Amniotic stem cell (primary cell): ENCODE results near the gene CIPC.

Source experiments
- DNase-seq: peaks from one replicate; lab custom pipeline; 2025; lab: John Stamatoyannopoulos, UW

CIPC gene

DNA sequence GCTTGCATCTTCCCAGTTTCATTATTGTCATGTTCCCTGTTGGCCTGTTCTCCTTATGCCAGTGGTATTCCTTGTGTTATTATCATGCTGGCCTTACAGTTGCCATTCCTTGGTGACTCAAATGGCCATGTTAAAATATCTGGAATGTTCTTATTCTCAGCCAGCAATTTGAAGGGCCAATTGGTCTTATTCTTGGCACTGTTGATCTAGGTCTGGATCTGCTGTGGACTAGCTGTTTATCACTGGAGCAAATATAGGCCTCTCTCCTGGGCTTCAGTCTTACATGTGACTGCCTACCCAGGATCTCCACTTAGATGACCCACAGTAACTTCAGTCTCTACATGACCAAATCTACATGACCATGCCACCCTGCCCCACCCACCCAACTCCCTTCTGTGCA is 5.4 kb downstream of the CIPC start:
- no peak for DNase-seq

DNA sequence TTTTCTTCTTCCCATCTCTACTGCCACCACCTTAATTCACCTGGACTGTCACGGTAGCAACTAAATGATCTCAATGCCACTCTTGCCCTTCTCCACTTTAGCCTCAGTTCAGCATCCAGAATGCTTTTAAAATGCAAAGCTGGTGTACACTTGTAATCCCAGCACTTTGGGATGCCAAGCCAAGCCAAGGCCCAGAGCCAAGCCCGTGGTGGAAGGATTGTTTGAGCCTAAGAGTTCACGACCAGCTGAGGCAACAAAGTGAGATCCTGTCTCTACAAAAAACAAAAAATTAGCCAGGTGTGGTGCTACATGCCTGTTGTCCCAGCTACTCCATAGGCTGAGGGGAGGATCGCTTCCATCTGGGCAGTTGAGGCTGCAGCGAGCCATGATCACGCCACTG is 5.9 kb downstream of the CIPC start:
- no peak for DNase-seq

DNA sequence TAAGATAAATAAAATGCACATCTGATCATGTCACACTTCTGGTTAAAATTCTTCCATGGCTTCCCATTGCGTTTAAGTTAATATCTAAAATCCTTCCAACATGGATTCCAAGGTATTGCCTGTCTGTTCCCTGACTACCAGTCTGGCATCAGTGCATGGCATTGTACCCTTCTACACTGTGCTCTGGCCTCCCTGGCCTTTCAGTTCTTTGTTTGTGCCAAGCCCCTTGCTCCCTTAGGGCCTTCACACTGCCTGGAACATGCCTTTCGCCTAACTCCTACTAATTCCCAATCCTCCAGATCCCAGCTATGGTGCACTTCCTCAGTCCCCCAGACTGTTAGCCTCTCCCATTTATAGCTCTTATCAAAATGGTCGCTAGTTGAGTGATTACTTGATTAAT is 6.3 kb downstream of the CIPC start:
- DNase-seq: no peak

DNA sequence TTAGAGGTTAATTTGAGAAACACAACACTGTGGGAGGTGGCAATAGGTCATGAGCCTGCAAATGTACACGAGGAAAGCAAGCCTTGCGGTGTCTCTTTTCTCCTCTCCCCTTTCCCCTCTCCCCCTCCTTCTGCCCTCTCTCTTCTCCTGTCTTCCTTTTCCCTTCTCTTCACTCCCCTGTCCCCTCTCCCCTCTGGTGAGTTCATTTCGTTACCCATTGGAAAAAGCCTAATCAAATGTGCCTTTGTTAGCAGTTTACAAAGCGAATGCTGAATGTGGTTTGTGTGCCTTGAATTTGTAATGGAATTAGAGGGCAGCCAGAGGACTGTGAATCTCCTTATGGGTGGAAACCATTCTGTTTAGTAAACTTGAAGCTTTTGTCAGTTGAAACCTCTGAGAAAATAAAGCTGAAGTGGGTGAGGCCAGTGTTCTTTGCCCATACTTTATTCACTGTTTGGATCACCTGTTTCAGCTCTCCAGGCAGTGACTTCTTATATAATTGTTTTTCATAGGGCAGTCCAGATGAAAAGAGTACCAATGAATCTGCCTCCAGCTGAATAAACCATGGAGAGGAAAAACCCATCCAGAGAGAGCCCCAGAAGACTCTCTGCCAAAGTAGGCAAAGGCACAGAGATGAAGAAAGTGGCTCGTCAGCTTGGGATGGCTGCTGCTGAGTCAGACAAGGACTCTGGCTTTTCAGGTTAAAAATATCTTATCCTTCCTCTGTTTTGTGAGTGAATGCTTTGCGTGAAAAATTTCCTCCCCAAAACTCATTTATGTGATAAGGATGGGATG is 7.3 kb downstream of the CIPC start:
- DNase-seq: no peak

DNA sequence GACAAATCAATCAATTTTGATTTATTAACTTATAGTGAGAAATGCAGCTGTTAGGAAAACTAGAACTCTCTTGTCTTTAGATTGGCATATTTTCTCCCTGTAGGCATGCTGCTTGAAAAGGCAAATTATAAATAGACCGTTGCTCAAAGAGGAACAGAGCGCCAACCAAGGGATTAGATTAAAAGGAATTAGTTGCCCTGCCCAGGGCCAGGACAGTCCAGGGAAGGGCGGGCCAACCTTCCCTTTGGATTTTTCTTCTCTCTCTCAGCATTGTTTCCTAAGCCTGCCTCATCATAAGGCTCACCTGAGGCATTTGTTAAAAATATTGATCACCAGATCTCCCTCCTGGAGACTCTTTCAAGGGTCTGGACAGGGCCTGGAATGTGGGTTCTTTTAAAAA is 8.6 kb downstream of the CIPC start:
- DNase-seq: no peak

DNA sequence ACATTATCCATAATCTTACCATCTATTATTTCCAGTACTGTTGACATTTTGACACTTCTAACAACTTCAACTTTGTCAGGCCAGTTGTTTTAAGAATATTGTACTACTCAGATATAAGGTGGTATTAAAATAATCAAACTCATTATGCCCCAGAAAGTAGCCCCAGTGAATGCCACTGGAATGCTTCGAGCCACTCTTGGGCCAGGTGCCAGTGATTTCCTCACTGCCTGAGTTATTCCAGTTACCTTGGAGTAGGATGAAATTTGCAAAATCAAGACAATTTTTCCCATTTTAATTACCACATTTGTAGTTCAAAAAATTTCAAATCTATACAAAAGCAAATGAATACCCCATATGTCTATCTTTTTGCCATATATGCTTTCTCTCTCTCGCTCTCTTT is 9.2 kb downstream of the CIPC start:
- DNase-seq: no peak

DNA sequence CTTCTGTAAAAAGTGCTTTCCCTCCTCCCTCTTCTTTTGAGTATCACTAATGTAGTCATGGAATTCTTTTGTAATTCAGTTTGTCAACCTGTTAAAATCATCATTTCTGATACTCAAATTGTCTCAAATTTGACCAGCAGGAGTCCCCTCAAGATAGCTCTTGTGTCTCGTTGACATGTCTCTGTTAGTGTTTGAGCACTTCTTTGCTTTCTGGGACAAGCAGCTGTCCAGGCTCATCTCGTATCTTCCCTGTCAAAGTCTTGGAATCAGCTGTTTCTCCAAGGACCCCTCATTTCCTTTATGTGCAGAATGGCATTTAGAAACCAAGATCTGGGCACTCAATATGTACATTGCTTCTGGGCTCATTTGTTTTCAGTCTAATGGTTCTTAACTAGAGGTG is 10.7 kb downstream of the CIPC start:
- DNase-seq: no peak

DNA sequence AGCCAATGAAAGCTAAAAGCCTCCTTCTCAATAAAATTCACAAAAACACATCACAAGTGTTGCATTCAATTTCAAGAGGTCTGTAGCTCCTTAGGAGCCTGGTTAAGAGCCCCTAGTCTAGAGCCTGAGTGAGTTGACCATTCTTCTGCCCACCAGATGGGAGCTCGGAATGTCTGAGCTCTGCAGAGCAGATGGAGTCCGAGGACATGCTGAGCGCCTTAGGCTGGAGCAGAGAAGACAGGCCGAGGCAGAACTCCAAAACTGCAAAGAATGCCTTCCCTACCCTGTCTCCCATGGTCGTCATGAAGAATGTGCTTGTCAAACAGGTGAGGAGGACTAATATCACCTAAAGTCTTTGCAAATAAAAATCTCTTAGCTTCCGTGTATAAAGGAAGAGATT is 11.6 kb downstream of the CIPC start:
- DNase-seq: no peak

DNA sequence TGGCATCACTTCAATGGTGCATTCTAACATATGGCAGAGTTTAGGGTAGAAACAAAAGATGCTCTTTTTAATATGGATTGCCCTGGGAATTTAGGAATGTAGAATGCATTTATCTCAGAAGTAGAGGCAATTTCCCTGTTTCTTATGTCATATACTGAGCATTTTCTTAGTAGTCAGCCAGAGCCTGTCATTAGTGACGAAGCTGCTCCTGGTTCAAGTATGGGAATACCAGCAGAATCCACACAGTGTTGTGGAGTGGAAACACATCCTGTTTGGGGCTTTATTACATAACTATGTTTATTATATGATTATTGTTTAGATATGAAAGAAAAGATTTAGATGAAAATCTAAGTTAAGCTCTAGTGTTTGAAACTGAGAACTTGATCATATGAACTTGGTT is 12.2 kb downstream of the CIPC start:
- DNase-seq: no peak

DNA sequence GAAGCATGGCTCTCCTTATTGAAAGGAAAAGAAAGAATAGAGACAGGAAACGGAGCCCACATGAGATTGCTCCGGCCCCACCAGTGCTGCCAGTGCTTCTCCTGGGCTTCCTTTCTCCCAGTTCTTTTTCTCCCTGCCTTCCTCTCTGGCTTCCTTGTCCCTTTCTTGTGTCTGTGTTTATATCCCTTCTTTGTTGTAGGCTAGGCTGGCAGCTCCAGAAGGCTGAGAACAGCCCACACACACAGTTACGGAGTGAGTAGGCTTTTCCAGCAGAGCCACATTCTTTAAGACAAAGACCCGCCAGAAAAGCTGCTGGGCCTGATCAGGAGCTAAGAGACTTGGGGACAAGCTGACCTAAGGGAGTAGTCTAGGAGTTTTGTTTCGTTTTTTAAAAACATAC is 13.0 kb downstream of the CIPC start:
- no peak for DNase-seq

DNA sequence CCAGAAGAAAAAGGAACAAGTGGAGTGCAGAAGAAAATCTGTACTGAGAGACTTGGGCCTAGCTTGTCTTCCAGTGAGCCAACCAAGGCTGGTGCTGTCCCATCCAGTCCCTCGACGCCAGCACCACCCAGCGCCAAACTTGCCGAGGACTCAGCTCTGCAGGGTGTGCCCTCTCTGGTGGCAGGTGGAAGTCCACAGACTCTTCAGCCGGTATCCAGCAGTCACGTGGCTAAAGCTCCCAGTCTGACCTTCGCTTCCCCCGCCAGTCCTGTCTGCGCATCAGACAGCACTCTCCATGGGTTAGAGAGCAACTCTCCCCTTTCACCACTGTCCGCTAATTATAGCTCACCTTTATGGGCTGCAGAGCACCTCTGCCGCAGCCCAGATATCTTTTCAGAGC is 15.6 kb downstream of the CIPC start:
- no peak for DNase-seq

DNA sequence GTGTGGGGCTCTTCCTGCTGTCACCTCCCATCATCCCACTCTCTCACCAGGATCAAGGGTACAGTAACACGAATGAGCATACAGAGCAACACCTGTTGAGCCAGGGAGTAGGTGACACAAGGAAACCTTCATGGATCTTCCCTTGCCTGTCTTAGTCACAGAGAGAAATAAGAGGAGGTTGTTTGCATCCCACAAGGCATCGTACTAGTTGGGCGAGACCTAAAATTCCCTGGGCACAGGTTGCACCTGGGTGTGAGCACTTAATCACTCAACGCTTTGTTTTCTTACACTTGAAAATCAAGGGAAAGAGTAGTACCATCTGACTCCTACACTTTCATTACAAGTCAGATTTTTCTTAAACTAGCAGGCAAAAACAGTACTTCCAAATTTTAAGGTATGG is 16.6 kb downstream of the CIPC start:
- DNase-seq: no peak

DNA sequence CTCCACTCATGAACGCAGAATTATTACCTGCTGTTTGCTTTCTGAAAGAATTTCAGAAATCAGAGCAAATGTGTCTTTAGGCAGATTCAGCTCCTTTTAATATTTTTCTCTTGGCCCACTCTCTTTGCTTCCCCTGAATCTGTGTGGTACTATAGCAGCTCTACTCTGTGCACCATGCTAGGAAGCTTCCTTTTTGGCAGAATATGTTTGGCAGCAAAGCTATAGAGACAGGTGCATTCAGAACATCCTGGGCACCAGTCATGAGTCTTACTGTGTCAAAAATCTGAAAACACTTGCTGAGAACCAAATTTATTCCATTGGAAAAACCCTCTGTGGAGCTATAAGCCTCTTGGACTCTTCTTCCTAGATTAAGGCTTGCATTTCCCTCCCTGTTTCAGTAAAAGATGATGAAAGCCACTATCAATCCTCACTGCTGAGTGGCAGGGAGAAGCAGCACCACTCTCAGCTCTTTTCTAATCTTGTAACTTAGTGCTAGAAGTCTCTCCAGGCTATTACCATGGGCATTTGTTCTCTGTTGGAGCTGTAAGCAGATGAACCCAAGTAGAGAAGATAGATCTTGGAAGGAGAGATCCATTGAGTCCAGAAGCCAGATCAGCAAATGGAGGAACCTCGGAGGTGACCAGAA is 18.2 kb downstream of the CIPC start:
- DNase-seq: no peak

DNA sequence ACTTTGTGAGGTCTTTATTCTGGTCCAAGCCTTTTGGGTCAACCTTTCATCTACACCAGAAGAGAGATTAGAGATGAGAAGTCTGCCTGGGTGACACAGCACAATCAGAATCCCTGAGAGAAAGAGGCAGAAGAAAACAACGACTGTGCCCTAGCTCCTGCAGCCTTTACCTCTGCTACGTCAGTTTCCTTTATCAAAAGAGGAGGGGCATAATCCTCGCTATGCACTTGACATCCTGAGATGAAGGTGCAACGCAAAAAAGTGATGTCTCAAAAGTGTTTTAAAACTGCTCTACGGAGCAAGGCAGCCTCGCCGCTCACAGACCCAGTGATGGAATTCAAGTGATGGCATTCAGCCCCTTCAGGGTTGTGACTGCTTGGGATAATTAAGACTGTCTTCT is 21.8 kb downstream of the CIPC start:
- DNase-seq: no peak

DNA sequence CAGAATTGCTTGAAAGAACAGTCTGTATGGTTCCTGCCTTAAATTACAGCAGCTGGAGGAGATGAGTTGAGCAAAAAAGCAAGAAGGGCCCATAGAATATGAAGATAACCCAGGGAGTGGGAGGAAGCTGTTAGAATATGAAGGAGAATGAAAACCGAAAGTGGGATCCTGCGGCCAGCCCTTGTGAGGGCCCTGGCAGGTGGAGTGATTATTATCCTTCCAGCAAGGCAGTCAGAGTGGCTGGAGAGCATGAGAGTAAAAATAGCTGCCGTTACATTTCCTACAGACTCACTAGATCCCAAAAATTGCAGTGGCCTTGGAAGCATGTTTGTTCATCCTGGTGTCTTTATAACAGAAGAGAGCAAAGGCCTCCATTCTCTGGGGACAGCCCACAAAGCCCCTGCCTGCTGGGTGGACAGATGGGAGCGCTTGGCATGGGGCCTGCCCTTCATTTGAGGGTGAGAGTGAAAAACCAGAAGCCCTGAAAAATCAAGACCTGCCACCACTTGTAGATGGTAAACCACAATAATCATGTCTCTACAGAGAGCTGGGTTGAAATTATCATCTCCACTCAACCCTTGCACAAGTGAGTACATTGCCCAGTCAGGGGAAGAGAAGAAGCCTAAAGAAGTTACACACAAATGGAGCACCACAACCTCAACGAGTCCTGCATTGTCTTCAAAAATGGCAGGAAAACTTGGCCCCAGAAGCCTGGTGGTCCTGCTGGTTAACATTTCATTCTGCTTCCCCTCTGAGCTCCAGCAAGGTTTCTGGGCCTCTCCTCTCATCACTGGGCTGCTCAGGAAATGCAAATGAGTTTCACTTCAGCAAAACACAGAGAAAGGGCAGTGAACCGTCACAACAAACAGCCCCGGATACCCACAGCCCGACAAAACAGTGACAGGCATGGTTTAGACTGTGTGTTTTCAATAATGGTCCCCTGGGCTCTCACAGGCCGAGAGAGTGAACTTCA is 23.0 kb downstream of the CIPC start:
- DNase-seq: no peak

DNA sequence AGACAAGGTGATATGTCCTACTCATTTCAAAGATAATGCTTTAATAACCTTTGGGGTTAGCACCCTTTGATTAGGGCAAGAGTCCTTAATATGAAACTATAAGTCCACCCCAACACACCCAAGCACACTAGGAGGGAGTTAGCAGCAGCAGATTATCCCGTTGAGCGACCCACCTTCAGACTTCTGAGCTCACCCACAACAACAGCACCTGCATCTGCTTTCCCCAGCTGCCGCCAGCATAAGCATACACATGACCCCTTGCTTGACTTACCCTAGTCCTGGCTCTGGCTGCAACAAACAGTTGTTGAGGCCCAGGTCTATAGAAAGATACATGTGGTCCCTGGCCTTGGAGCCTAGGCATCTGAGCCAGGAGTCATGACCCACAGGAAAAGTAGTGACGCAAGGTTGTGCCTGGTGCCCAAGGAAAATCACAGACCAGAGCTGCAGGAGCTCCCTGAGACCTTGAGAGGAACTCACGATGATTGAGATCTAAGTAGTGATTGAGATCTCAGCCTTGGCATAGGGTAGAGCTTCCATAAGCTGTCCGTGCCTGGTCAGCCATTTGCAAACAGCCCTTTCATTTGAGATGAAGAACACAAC is 24.6 kb downstream of the CIPC start:
- DNase-seq: no peak

DNA sequence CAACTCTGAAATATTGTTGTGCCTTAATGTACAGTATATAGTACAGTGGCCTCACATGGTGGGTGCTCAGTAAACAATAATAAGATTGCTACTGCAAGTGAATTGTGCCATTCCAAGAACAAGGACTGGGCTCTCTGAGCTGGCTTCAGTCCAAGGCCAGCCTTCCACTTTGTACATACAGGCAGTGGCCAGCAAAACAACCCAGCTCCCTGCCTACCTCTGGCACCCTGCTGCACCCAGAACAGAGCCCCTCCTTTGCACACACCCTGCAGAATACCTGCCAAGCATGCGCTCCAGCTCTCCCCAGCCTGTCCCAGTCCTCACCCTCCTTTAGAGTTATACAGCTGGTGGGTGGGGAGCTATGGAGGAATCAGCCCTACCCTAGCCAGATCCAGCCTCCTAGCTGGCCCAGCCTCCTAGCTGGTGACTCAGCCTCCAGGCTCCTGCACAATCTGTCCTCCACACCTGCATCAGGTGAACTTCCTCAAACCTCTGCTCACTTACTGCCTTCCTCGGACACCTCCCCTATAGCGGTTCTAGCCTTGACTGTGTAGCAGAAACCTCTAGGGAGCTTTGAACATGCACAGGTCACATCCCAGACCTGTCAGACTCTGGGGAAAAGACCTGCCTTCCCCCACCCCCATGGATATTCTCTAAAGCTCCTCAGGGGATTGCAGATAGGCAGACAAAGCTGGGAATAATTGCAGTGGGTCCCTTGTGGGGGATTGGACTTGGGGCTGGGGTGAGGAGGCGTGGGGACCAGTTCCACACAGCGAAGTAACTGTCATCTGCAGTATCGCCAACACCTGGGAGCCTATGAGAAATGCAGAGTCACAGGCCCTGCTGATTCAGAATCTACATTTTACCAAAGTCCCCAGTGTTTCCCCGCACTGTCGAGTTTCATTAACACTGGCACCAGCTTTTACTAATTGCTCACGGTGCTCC is 25.6 kb downstream of the CIPC start:
- DNase-seq: no peak

DNA sequence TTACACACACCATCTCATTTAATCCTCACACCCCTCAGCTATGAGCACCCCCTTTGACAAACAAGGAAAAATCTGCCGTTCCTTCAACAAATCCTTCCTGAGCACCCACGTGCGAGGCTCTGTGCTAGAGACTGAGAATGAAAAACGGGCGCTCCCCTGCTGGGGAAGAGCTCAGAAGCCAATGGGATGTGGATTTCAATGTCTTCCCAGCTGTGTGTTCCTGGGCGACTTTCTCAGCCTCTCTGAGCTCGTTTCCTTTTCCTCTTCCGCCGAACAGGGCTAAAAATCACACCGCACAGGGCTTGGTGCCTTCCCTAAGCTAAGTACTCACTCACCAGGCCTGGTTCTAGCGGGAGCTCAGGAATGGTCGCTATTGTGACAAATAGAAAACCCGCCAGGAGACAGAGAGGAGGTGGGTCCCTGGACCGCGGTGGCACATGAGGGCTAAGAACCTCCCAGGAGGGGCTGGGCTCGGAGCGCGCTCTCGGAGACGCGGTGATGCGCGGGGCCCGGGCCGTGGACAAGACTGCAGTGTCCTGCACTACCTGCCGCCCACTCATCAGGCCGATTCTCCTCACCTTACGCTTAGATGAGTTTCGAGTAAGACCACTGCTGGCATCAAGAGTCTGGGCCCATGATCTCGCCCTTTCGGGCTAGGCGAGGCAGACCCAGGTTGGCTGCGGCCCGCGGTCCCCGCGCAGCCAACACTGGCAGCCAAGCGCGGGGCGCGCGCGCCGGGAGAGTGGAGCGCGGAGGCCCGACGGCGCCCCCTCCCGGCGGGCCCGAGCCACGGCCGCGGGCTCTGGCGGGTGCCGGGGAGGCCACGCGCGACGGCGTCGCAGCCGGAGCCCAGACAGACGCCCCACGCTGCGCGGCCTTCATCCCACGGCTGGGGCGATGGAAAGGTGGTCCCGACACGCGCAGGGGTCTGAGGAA is 26.6 kb downstream of the CIPC start:
- no peak for DNase-seq

DNA sequence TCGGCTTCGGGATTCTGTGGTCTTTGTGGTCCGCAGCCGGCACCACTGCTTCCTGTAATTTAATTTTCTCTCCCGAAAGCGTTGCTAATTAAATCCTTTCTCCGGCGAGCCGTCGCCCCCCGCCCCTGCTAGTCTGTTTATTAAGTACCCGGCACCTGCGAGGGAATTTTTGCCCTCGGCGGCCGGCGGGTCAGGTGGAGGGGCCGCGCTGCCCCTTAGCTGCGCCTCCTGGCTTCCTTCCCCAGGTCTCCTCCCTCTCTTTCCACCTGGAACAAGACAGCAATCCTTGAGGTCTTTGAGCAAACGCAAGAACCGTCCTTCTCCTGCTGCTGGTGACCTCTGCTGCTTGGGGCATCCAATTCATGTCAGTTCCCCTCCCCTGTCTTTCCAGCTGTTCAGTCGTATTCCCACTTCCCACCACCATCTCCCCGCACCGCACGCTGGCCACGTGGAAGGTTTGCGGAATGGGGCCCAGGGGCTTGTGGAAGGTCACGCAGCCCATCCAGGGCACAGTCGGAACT is 27.3 kb downstream of the CIPC start:
- no peak for DNase-seq

DNA sequence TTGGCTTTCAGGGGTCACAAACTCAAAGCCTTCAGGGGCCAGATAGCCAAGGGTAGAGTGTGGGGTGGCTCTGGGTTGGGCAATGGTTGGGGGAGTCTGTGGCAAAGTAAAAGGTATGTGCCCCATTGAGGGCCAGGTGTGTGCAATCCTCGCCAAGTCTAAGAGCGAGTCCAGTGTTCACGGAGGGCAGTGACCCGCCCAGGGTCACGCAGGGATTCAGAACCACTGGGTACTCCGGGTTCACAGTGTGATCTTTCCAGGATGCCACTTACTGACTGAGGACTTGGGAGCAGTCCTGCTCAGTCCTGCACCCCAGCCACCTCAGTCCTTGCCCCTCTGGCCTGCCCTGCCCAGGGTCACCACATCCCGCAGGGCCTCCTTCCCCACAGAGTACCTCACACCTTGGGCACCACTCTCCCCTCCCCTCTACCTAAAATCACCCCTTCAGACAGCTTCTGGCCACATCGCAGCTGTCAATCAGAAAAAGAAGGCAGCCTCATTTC is 27.8 kb downstream of the CIPC start:
- DNase-seq: no peak
